A549 (cell line): ENCODE data around the gene F9.

Source experiments
- CBX8 ChIP-seq: fragments of 200-600 bp; sonication (generic); IDR thresholded peaks from 2 replicates; pipeline ENCODE4 v1.6.1; 2016
- CEBPB ChIP-seq, 2 experiments: fragments of >200 bp in 1 of 2; sonication (Bioruptor Twin) in 1 of 2; formaldehyde crosslinking in 1 of 2; IDR thresholded peaks; 2 replicates each; pipeline ENCODE4 v1.6.1; 2012 to 2016
- CTCF ChIP-seq: fragments of >200 bp; sonication (Bioruptor Twin); formaldehyde crosslinking; IDR thresholded peaks from 3 replicates; pipeline ENCODE4 v1.5.1; 2016
- EP300 ChIP-seq, 2 experiments: fragments of >200 bp; sonication (Bioruptor Twin); formaldehyde crosslinking; IDR thresholded peaks; 2 replicates in 1 of 2; 3 replicates in 1 of 2; pipeline ENCODE4 v1.6.1; 2016 to 2017
- JUN ChIP-seq, 2 experiments: fragments of >200 bp; sonication (Bioruptor Twin); formaldehyde crosslinking; IDR thresholded peaks; 2 replicates in 1 of 2; 3 replicates in 1 of 2; pipeline ENCODE4 v1.6.1; 2016 to 2017
- MYC ChIP-seq: IDR thresholded peaks from 2 replicates; pipeline ENCODE4 v1.6.1; 2012; ENCODE audit warnings: mild to moderate bottlenecking, inconsistent platforms, low read length, improper control_type of control experiment, borderline replicate concordance
- PBX3 ChIP-seq: IDR thresholded peaks from 2 replicates; pipeline ENCODE4 v1.6.1; 2012
- PHF8 ChIP-seq: fragments of 200-600 bp; sonication (generic); IDR thresholded peaks from 2 replicates; pipeline ENCODE4 v1.6.1; 2016; ENCODE audit warnings: low read depth, mild to moderate bottlenecking, antibody characterized with exemption, moderate library complexity, borderline replicate concordance
- POLR2A ChIP-seq: IDR thresholded peaks from 2 replicates; pipeline ENCODE4 v1.6.1; 2012; ENCODE audit warnings: mild to moderate bottlenecking, low read length
- RNF2 ChIP-seq: fragments of 200-600 bp; sonication (generic); IDR thresholded peaks from 2 replicates; pipeline ENCODE4 v1.6.1; 2016; ENCODE audit warnings: low read depth, mild to moderate bottlenecking, antibody characterized with exemption, moderate library complexity, borderline replicate concordance
- USF2 ChIP-seq: fragments of 450-650 bp; IDR thresholded peaks from 2 replicates; pipeline ENCODE4 v1.6.1; 2014; ENCODE audit warnings: antibody characterized with exemption

- TF ChIP-seq EP300 (IDR thresholded peaks at IDR 0.05) (no peak), CTCF (peak; percentile 47), PHF8 (no peak), CEBPB (IDR thresholded peaks at IDR 0.05) (no peak), MYC (no peak), PBX3 (no peak), CBX8 (no peak), POLR2A (no peak), RNF2 (no peak), USF2 (no peak), JUN (IDR thresholded peaks at IDR 0.05) (no peak)
These were observed 29.0 kb downstream of the F9 start for GRCh38 chrX:139559383-139560042.
